Stimulated activated effector memory CD8-positive, alpha-beta T cell treated with anti-CD3 and anti-CD28 coated beads, Interleukin-12 subunit alpha, Interleukin-12 subunit beta, amount 100 ng/mL, for 72 hours (primary cell): ENCODE data around the gene PPOX.
A peak's percentile ranks its signal among the peaks of the same experiment; 100 is the strongest.

Source experiments
- ATAC-seq: fragments of 150-1000 bp; cut with Tn5 transposase; 2 replicates; pipeline ENCODE4 v1.10.0; 2021
- DNase-seq, 2 donors: peaks; one replicate each; pipeline ENCODE4 v3.0.0; 2021 to 2022; ENCODE audit warnings: low spot score in 2 of 2
- H3K27ac Mint-ChIP-seq: one replicate; pipeline ENCODE4 v1.8.0; 2022; ENCODE audit warnings: mild to moderate bottlenecking, mixed read lengths
- H3K36me3 Mint-ChIP-seq: one replicate; pipeline ENCODE4 v1.8.0; 2022; ENCODE audit warnings: mild to moderate bottlenecking, mixed read lengths
- H3K4me1 Mint-ChIP-seq: one replicate; pipeline ENCODE4 v1.8.0; 2022; ENCODE audit warnings: mixed read lengths
- H3K4me3 Mint-ChIP-seq: one replicate; pipeline ENCODE4 v1.8.0; 2022; ENCODE audit warnings: mild to moderate bottlenecking, mixed read lengths
- H3K9me3 Mint-ChIP-seq: one replicate; pipeline ENCODE4 v1.8.0; 2022; ENCODE audit warnings: mixed read lengths

Gene PPOX

GRCh38 chr1:161196521-161197451 lies 30.6 kb downstream of the PPOX start:
- Mint-ChIP-seq H3K4me3 (no peak overlapping the region), H3K9me3 (no peaks in the 10 kb centered on the region), H3K36me3 (no peaks in the 10 kb centered on the region), H3K4me1 (peaks cover 63% of the 10 kb centered on the region), H3K27ac (peak overlapping the region; percentile 84)
- ATAC-seq (no peak), DNase-seq (no peak)

- H3K4me3 Mint-ChIP-seq = no peak overlapping the region
- no peak for DNase-seq
- H3K27ac Mint-ChIP-seq = peak overlapping the region; percentile 32
These were observed 31.5 kb downstream of the PPOX start for GRCh38 chr1:161197560-161198193.

DNA sequence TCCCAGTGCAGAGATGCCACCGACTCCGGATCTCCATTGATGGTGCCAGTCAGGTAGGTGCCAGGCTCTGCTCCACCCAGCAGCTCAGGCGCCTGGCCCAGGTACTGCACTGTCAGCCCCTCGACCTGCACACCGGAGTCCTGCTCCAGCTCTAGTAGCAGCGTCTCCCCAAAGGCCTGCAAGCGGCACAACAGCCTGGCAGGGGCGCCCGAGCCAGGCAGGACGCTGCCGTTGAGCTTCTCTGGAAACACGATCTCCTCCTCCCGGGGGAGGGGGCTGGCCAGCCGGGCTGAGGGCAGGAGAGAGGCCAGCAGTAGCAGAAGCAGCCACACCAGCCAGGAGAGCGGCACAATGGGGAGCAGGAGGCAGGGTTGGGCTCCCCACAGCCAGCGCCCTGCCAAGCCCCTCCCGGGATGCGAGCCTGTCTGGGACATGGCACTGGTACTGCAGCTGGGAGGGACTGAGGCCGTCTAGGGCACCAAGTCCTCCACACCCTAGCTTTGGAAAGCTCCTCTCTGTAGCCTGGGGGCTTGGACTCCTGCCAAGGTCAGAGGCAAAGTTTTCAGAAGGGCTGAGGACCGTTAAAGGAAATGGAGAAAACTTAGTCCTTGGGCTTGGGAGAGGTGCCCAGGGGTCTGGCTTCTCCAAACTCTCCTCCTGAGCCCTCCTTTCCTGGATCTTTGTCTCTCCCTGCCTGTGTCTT lies 32.1 kb downstream of the PPOX start:
- DNase-seq = no peak
- Mint-ChIP-seq H3K27ac (peak overlapping the region; percentile 32), H3K36me3 (peaks cover 6% of the 10 kb centered on the region), H3K4me3 (no peak overlapping the region), H3K9me3 (no peaks in the 10 kb centered on the region), H3K4me1 (peaks cover 55% of the 10 kb centered on the region)
- no peak for ATAC-seq

More at GRCh38 chr1:161197560-161198193, 31.5 kb downstream of the PPOX start:
- Mint-ChIP-seq H3K4me1 (peaks cover 60% of the 10 kb centered on the region), H3K9me3 (no peaks in the 10 kb centered on the region), H3K36me3 (peaks cover 6% of the 10 kb centered on the region)
- ATAC-seq = no peak

DNA sequence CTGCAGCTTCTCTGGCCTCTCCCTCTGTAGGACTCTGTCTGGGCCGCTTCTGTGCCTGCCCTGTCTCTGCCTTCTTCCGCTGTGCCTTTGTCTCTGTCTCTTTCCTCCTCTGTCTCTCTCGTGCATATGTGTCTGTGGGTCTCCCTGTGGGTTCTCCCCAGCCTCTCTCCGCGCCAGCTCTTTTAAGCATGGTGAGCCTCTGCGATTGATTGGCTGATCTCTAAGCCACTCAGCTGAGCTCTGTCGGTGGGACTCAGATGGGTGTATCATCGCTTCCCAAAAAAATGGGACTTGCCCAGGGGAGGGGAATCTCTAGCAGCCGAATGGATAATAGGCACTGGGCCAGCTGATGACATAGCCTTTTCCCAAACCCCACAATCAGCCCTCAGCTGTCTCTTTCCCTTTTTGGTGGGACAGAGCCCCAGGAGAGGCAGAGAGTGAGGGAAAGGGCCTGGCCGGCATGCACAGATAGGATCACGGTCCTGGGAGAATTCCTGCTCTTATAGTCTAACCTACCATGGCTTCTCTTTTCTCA lies 32.7 kb downstream of the PPOX start, which contains the start of gene ADAMTS4:
Gene ADAMTS4, minus strand, starts transcription at position 158 of the 535 bp plus-strand sequence. CDS start 427 bp downstream, outside the sequence.
- no peak for ATAC-seq

GRCh38 chr1:161199506-161200139 lies 33.4 kb downstream of the PPOX start:
- Mint-ChIP-seq H3K4me3 (peak overlapping the region; percentile 85), H3K9me3 (no peaks in the 10 kb centered on the region)
- ATAC-seq = no peak

More for the DNA sequence above, 32.7 kb downstream of the PPOX start, which contains the start of gene ADAMTS4:
- H3K4me3 Mint-ChIP-seq = peak within 1 kb of the TSS; percentile 85
- H3K4me1 Mint-ChIP-seq = peaks cover 59% of the 10 kb centered on the region
- H3K36me3 Mint-ChIP-seq = peaks cover 11% of the 10 kb centered on the region
- H3K27ac Mint-ChIP-seq = peak within 1 kb of the TSS; percentile 95
- H3K9me3 Mint-ChIP-seq = no peaks in the 10 kb centered on the region
- DNase-seq = no peak

GRCh38 chr1:161200421-161200991 lies 34.3 kb downstream of the PPOX start:
- Mint-ChIP-seq H3K4me1 (peaks cover 62% of the 10 kb centered on the region), H3K4me3 (peak overlapping the region; percentile 85), H3K36me3 (peaks cover 26% of the 10 kb centered on the region), H3K27ac (peak overlapping the region; percentile 95), H3K9me3 (no peaks in the 10 kb centered on the region)
- DNase-seq (peak in 1 of 2 donors; percentile 66), ATAC-seq (no peak)

More at GRCh38 chr1:161199506-161200139, 33.4 kb downstream of the PPOX start:
- Mint-ChIP-seq H3K4me1 (peaks cover 65% of the 10 kb centered on the region), H3K27ac (peak overlapping the region; percentile 95), H3K36me3 (peaks cover 17% of the 10 kb centered on the region)
- DNase-seq = no peak

- peaks cover 33% of the 10 kb centered on the region for H3K36me3 Mint-ChIP-seq
- peak overlapping the region; percentile 85 for H3K4me3 Mint-ChIP-seq
- ATAC-seq = no peak
- DNase-seq = peak in 1 of 2 donors; percentile 54
- H3K27ac Mint-ChIP-seq = peak overlapping the region; percentile 95
- peaks cover 62% of the 10 kb centered on the region for H3K4me1 Mint-ChIP-seq
- no peaks in the 10 kb centered on the region for H3K9me3 Mint-ChIP-seq
These were observed 35.0 kb downstream of the PPOX start for GRCh38 chr1:161200992-161201835.

DNA sequence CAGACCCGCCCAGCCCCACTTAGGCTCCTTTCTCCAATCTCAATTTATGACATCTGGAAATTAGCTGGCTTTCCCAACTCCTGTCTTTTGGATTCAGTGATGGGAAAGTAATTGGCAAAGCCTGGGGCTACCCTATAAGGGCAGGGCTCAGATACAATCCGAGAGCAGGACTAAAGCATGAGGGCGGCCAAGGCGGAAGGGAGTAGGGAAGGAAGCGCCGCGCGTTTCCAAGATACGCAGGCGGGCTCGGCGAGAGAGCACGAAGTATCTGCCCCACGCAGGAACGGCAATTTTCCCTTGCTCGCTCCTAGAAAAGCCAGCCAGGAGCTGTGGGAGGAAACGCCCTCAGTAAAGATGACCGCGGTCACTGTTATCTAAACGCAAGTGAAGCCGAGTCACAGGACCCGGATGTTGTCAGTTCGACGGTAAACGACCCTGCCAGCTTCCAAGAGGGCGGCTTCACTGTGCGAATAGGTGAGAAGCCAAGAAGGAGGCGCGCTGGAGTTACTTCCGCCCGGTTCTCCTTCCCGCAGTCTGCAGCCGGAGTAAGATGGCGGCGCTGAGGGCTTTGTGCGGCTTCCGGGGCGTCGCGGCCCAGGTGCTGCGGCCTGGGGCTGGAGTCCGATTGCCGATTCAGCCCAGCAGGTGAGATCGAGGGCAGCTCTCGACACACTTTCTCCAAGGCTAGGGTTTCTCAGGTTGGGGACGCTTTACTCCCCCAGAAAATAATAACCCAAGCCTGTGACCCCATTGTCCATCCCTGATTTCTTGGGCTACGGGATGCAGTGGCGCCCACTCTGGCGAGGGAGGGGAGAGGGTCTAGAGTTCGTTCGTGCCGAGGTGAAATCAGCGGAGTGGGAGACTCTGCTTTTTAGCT lies 35.8 kb downstream of the PPOX start, which contains the start of gene NDUFS2:
Gene NDUFS2, plus strand, starts transcription at position 532 of the 877 bp plus-strand sequence. Its CDS starts 19 bp downstream, at position 551.
- Mint-ChIP-seq H3K36me3 (peaks cover 42% of the 10 kb centered on the region), H3K4me3 (peak within 1 kb of the TSS; percentile 85), H3K4me1 (peaks cover 66% of the 10 kb centered on the region), H3K9me3 (no peaks in the 10 kb centered on the region), H3K27ac (peak within 1 kb of the TSS; percentile 95)
- DNase-seq (peak; percentile 77 to 92), ATAC-seq (peak; percentile 99)

DNA sequence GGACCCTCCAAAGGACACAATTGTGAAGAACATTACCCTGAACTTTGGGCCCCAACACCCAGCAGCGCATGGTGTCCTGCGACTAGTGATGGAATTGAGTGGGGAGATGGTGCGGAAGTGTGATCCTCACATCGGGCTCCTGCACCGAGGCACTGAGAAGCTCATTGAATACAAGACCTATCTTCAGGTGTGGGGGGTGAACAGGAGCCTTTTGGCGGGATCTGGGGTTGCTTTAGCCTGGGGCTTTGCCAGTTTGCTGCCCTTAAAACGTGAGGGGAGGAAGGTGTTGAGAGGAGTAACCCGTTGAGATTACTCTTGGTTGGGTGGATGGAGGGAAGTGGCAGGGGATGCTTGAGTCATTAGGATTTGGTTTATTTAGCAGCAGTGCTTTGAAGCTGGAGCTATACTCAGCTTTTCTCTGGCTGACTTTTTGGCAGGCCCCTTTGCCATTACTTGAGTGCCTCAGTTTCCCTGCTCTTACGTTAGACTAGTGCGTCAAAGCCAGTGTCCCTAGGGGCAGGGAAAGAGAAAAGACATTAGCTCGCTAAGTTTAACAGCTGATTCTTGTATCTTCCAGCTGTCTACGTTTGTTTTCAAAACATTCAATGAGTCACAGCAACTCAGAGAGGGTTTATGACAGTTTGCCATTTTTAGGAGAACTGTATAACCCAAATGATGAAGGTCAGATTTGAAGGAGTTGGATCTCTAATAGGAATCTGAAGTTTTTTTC lies 40.4 kb downstream of the PPOX start:
- Mint-ChIP-seq H3K9me3 (no peaks in the 10 kb centered on the region), H3K27ac (no peak overlapping the region), H3K36me3 (peaks cover 87% of the 10 kb centered on the region), H3K4me1 (peaks cover 47% of the 10 kb centered on the region), H3K4me3 (no peak overlapping the region)
- DNase-seq = no peak
- no peak for ATAC-seq

- Mint-ChIP-seq H3K4me1 (peaks cover 43% of the 10 kb centered on the region), H3K36me3 (peaks cover 89% of the 10 kb centered on the region), H3K27ac (no peak overlapping the region), H3K9me3 (no peaks in the 10 kb centered on the region), H3K4me3 (no peak overlapping the region)
- ATAC-seq = no peak
- no peak for DNase-seq
These were observed 40.9 kb downstream of the PPOX start for GRCh38 chr1:161207173-161207572.

GRCh38 chr1:161209790-161210409 lies 43.7 kb downstream of the PPOX start:
- ATAC-seq = peak; percentile 86
- H3K4me3 Mint-ChIP-seq = no peak overlapping the region
- H3K36me3 Mint-ChIP-seq = peaks cover 100% of the 10 kb centered on the region
- peak; percentile 48 to 80 for DNase-seq
- peaks cover 28% of the 10 kb centered on the region for H3K4me1 Mint-ChIP-seq
- peak overlapping the region; percentile 6 for H3K27ac Mint-ChIP-seq
- H3K9me3 Mint-ChIP-seq = no peaks in the 10 kb centered on the region

DNA sequence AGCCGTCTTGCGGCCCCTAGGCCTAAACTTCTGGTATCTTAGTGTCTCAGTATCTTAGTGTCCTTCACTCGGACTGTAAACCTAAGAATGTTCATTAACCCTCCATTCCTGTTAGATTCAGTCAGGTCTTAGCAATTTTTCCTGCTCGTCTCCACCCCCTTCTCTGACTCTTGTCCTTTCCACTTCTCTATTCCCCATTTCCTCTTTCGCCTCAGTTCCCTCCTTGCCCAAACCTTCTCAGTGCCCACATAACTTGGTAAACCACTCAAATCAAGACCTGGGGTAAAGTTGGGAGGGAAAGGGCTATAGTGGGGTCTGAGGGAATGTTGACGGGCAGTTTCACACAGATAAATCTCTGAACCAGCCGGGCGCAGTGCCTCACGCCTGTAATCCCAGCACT lies 48.1 kb downstream of the PPOX start:
- Mint-ChIP-seq H3K9me3 (no peaks in the 10 kb centered on the region), H3K36me3 (peaks cover 61% of the 10 kb centered on the region), H3K4me1 (peaks cover 37% of the 10 kb centered on the region), H3K4me3 (no peak overlapping the region), H3K27ac (peak overlapping the region; percentile 65)
- ATAC-seq = no peak
- no peak for DNase-seq
